Panc1 (cell line): ENCODE data around the gene ZNF74. TPM values are rescaled to one million over a fixed set of nuclear protein-coding genes. Genes with fewer than 3 reads are reported as not detected.

Experiments
- ATAC-seq: fragments of 200-7000 bp; cut with Tn5 transposase; 2 replicates; pipeline ENCODE4 v1.9.1; 2020; ENCODE audit warnings: mild to moderate bottlenecking, moderate library complexity
- BruUV-seq: library from RNA; stranded (reverse); fragments of 400-500 nt; replicated peaks from 2 replicates; lab custom pipeline; 2021; lab: Mats Ljungman, UMichigan
- CTCF ChIA-PET: fragments of 300-600 bp; sonication (Branson Sonifier 250); formaldehyde crosslinking; loops from one replicate; lab custom pipeline; 2022; ENCODE audit warnings: antibody characterized with exemption; lab: Charles Lee
- POLR2A ChIA-PET: fragments of 300-600 bp; sonication (Branson Sonifier 250); formaldehyde crosslinking; loops from one replicate; lab custom pipeline; 2022; ENCODE audit warnings: antibody characterized with exemption; lab: Charles Lee
- DNase-seq: peaks from one replicate; pipeline ENCODE4 v3.0.0-alpha.2; 2010; ENCODE audit warnings: low read depth, low spot score
- H3K27ac ChIP-seq: 2 replicates; pipeline ENCODE4 v1.5.1; 2011; ENCODE audit warnings: mild to moderate bottlenecking, low read length, inconsistent platforms
- H3K27me3 ChIP-seq: fragments of 200-500 bp; sonication (Bioruptor generic); 2 replicates; pipeline ENCODE4 v1.6.0; 2014; ENCODE audit warnings: low read length, inconsistent platforms; ENCODE audit not compliant: control insufficient read depth, insufficient read depth
- H3K36me3 ChIP-seq: fragments of 200-500 bp; sonication (Bioruptor generic); 2 replicates; pipeline ENCODE4 v1.5.1; 2014; ENCODE audit warnings: inconsistent platforms, mild to moderate bottlenecking, low read length, moderate library complexity; ENCODE audit not compliant: control insufficient read depth, insufficient read depth
- H3K4me1 ChIP-seq: 2 replicates; pipeline ENCODE4 v1.5.1; 2011; ENCODE audit warnings: inconsistent platforms, mild to moderate bottlenecking, low read length, moderate library complexity; ENCODE audit not compliant: control insufficient read depth, insufficient read depth
- H3K4me3 ChIP-seq, 2 experiments: 2 replicates each; pipeline ENCODE4 v1.5.1; 2011 to 2012; ENCODE audit warnings: low read depth in 2 of 2, low read length in 2 of 2, mild to moderate bottlenecking in 2 of 2, inconsistent platforms in 1 of 2, moderate library complexity in 1 of 2
- H3K9me3 ChIP-seq: fragments of 200-500 bp; sonication (Bioruptor generic); 2 replicates; pipeline ENCODE4 v1.5.1; 2014; ENCODE audit warnings: low read depth, mild to moderate bottlenecking, inconsistent platforms, low read length, moderate library complexity; ENCODE audit not compliant: control insufficient read depth, insufficient read depth
- CTCF ChIP-seq: fragments of 450-650 bp; IDR thresholded peaks from 2 replicates; pipeline ENCODE4 v1.5.1; 2017; ENCODE audit warnings: mild to moderate bottlenecking
- POLR2AphosphoS5 ChIP-seq: IDR thresholded peaks from 2 replicates; pipeline ENCODE4 v1.6.1; 2012; ENCODE audit warnings: mild to moderate bottlenecking, low read depth, low read length, moderate library complexity
- REST ChIP-seq, 2 experiments: IDR thresholded peaks; 2 replicates each; pipeline ENCODE4 v1.6.1; 2011 to 2012; ENCODE audit warnings: low read depth in 2 of 2, control low read depth in 1 of 2, low read length in 1 of 2, mild to moderate bottlenecking in 1 of 2, moderate library complexity in 1 of 2; ENCODE audit not compliant: insufficient read depth in 1 of 2
- SIN3A ChIP-seq: IDR thresholded peaks from 2 replicates; pipeline ENCODE4 v1.6.1; 2012; ENCODE audit warnings: low read depth, mild to moderate bottlenecking, low read length, moderate library complexity, borderline replicate concordance; ENCODE audit not compliant: insufficient read depth
- TCF7L2 ChIP-seq: IDR thresholded peaks from 2 replicates; pipeline ENCODE4 v1.6.1; 2011; ENCODE audit warnings: mild to moderate bottlenecking, low read depth, low read length, inconsistent platforms
- in situ Hi-C: cut with HindIII; loops from 2 replicates; pipeline ENCODE4 v1.10.0; 2016; ENCODE audit warnings: low sequenced_read_pairs, low pct_unique_long_range_greater_than_20kb
- intact Hi-C: fragments of 100-400 bp; cut with micrococcal nuclease; formaldehyde crosslinking; loops from one replicate; pipeline ENCODE4 v1.10.0; 2022; ENCODE audit not compliant: unreplicated experiment
- total RNA-seq: library from RNA; stranded (reverse); gene quantifications from one replicate; pipeline ENCODE4 v1.2.1, GENCODE V29; 2021; ENCODE audit not compliant: unreplicated experiment

ZNF74 gene
- total RNA-seq, 1 experiment from 2014 or later = 13.2 TPM

GRCh38 chr22:20395907-20396287 lies 1.9 kb downstream of the ZNF74 start:
- intact Hi-C loops = no loop called here
- POLR2A ChIA-PET = no interaction called here

GRCh38 chr22:20396639-20397038 lies 2.7 kb downstream of the ZNF74 start:
- no peak overlapping the region for H3K4me3 ChIP-seq
- DNase-seq (no peak), ATAC-seq (no peak)
- H3K4me1 ChIP-seq = peaks cover 5% of the 10 kb centered on the region; the same call in 1 of the 2 replicates
- TF ChIP-seq SIN3A = no peak
- no peak for TF ChIP-seq TCF7L2
- no peak for TF ChIP-seq POLR2AphosphoS5
- TF ChIP-seq REST (IDR thresholded peaks at IDR 0.05; ENCODE audit: insufficient read depth in 1 of 2, low read depth in 2 of 2, low read length in 1 of 2) = no peak
- no peak for TF ChIP-seq CTCF
- no peaks in the 10 kb centered on the region; the same call in 1 of the 2 replicates for H3K36me3 ChIP-seq
- H3K27me3 ChIP-seq = no peaks in the 10 kb centered on the region
- in situ Hi-C loops = no loop called here
- no peak overlapping the region for H3K27ac ChIP-seq
- no TSS peak for BruUV-seq
- POLR2A ChIA-PET = no interaction called here
- CTCF ChIA-PET = no interaction called here
- H3K9me3 ChIP-seq = no peaks in the 10 kb centered on the region
- intact Hi-C loops = no loop called here

More at GRCh38 chr22:20395907-20396287, 1.9 kb downstream of the ZNF74 start:
- no TSS peak for BruUV-seq
- Histone ChIP-seq H3K27ac (no peak overlapping the region), H3K27me3 (no peaks in the 10 kb centered on the region), H3K9me3 (no peaks in the 10 kb centered on the region), H3K36me3 (no peaks in the 10 kb centered on the region; the same call in 1 of the 2 replicates), H3K4me1 (peaks cover 5% of the 10 kb centered on the region; the same call in 1 of the 2 replicates), H3K4me3 (no peak overlapping the region)
- no peak for TF ChIP-seq SIN3A
- no peak for TF ChIP-seq POLR2AphosphoS5
- no peak for TF ChIP-seq CTCF
- TF ChIP-seq REST (IDR thresholded peaks at IDR 0.05; ENCODE audit: insufficient read depth in 1 of 2, low read depth in 2 of 2, low read length in 1 of 2) = no peak
- TF ChIP-seq TCF7L2 = no peak
- ATAC-seq (no peak), DNase-seq (no peak)
- CTCF ChIA-PET = no interaction called here
- in situ Hi-C loops = no loop called here
